AG04450 (cell line): ENCODE data around the gene KCNK16. TPM values are rescaled to one million over a fixed set of nuclear protein-coding genes. Genes with fewer than 3 reads are reported as not detected.
"Not testable (repeated sequence)": the region's sequence is repeated elsewhere in the genome, so short reads cannot be mapped to it uniquely, and the experiment has no call there.

Experiments used
- CTCF ChIA-PET: fragments of 300-600, 350-600 bp; formaldehyde crosslinking; extraction: SDS; loops from one replicate; lab custom pipeline; 2022; ENCODE audit warnings: antibody characterized with exemption, inconsistent platforms; lab: Charles Lee
- POLR2A ChIA-PET: fragments of 350-600 bp; formaldehyde crosslinking; extraction: SDS; loops from one replicate; lab custom pipeline; 2021; ENCODE audit warnings: antibody characterized with exemption, inconsistent platforms; lab: Yijun Ruan, JAX
- DNase-seq: peaks from one replicate; pipeline ENCODE4 v3.0.0-alpha.2; 2011; ENCODE audit warnings: low read depth, low spot score
- H3K27ac ChIP-seq: one replicate; pipeline ENCODE4 v1.5.1; 2012; ENCODE audit warnings: low read depth, low read length, control low read depth
- H3K27me3 ChIP-seq: one replicate; pipeline ENCODE4 v1.6.0; 2012; ENCODE audit warnings: low read length; ENCODE audit not compliant: control insufficient read depth, insufficient read depth
- H3K4me3 ChIP-seq: 2 replicates; pipeline ENCODE4 v1.5.1; 2011; ENCODE audit warnings: mild to moderate bottlenecking, low read depth, low read length, control low read depth
- H3K9me3 ChIP-seq: 2 replicates; pipeline ENCODE4 v1.5.1; 2012; ENCODE audit warnings: low read length; ENCODE audit not compliant: control insufficient read depth, insufficient read depth
- polyA plus RNA-seq: library from polyadenylated mRNA; depleted of rRNA; stranded (reverse); fragments of >200 nt; gene quantifications from 2 replicates; pipeline ENCODE4 v1.2.3, GENCODE V29; 2011
- TF ChIP-seq, protein P1 (sequence below): IDR thresholded peaks from 2 replicates; pipeline ENCODE4 v1.5.1; 2011; ENCODE audit warnings: low read depth, low read length, control low read depth, inconsistent platforms

Gene KCNK16
- polyA plus RNA-seq, 1 experiment: not detected

DNA sequence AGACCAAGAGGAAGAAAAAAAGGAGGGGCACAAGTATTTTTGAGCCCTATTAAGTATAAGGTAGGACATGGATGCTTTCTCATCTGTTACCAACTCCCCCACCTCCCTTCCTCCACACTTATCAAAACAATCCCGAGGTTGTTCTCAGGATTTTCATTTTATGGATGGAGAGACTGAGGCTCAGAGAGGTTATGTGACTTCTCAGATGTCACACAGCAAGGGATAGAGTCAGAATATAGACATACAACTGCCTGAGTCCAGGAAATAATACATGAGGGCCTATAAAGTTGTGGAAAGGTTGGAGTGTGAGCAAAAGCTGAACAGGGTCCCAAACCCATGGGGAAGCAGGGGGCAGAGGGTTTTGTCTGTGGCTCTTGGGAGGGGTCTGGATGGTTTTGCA is 27.6 kb downstream of the KCNK16 start:
- CTCF ChIA-PET: interaction anchor here (0.6 kb wide), 1 partner anchor 15 kb away, joined by 3 read pairs; no protein-coding TSS in a partner anchor
- no peak for DNase-seq

DNA sequence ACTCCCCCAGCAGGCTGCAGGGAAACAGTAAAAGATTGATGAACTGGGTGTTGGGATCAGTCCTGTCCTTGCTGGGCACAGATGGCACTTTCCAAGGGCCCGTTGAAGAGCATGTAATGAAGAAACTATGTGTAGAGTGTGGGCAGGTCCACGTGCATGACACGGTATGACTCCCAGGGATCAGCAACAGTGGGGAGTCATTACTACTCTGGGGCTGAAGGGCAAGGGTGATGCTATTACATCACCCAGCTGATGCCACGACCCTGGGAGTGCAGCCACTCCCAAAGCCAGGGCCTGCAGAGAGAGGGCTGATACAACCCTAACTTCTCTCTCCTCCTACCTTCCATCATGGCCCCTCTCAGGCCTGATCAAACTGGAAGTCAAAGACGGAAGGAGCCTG is 28.4 kb downstream of the KCNK16 start:
- Histone ChIP-seq H3K4me3 (no peak overlapping the region), H3K27ac (no peak overlapping the region), H3K27me3 (no peaks in the 10 kb centered on the region), H3K9me3 (no peaks in the 10 kb centered on the region)
- TF ChIP-seq, protein P1, sequence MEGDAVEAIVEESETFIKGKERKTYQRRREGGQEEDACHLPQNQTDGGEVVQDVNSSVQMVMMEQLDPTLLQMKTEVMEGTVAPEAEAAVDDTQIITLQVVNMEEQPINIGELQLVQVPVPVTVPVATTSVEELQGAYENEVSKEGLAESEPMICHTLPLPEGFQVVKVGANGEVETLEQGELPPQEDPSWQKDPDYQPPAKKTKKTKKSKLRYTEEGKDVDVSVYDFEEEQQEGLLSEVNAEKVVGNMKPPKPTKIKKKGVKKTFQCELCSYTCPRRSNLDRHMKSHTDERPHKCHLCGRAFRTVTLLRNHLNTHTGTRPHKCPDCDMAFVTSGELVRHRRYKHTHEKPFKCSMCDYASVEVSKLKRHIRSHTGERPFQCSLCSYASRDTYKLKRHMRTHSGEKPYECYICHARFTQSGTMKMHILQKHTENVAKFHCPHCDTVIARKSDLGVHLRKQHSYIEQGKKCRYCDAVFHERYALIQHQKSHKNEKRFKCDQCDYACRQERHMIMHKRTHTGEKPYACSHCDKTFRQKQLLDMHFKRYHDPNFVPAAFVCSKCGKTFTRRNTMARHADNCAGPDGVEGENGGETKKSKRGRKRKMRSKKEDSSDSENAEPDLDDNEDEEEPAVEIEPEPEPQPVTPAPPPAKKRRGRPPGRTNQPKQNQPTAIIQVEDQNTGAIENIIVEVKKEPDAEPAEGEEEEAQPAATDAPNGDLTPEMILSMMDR: no peak
- DNase-seq: no peak
- POLR2A ChIA-PET: no interaction called here
- CTCF ChIA-PET: no interaction called here

More for the DNA sequence above, 27.6 kb downstream of the KCNK16 start:
- TF ChIP-seq, protein P1: no peak
- Histone ChIP-seq H3K27ac (no peak overlapping the region), H3K27me3 (no peaks in the 10 kb centered on the region), H3K4me3 (no peak overlapping the region), H3K9me3 (no peaks in the 10 kb centered on the region)
- POLR2A ChIA-PET: no interaction called here

DNA sequence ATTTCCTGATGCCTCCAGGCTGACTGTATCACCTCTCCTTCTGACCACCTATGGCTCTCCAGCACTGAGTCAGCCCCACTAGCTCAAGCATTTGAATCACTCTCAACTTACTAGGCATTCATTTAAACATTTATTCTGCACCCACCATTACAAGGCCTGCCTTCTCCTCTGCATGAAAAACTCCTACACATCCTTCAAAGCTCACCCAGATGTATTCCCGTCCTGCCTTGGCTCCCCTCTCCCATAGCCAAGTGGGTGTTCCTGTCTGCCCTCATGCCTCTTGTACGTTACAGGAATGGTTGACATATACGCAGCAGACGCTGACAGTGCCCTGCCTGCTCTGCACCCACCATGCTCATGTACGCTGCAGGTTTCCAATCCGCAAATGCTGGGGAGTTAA is 29.9 kb downstream of the KCNK16 start:
- no peaks in the 10 kb centered on the region; the same call in 1 of the 2 replicates for H3K9me3 ChIP-seq
- TF ChIP-seq, protein P1: no peak
- no peaks in the 10 kb centered on the region for H3K27me3 ChIP-seq
- no peak overlapping the region for H3K27ac ChIP-seq
- H3K4me3 ChIP-seq: no peak overlapping the region
- ChIA-PET CTCF (no interaction called here), POLR2A (no interaction called here)
- no peak for DNase-seq

DNA sequence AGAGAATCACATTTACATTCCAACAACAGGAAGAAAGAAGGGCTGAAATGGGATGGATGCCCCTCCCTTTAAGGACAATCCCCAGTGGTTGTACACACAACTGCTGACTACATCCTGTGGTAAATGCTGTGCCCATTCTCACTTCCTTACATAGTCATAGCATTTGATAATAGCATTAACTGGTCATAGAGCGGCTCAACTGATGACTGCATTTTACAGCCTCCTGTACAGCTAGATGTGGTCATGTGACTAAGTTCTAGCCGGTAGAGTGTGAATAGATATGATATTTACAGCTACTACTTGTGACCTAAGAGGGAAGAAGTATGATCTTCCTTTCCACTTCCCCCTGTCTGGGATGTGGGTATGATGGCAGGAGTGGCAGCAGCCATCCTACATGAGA is 33.0 kb downstream of the KCNK16 start:
- no peaks in the 10 kb centered on the region for H3K27me3 ChIP-seq
- no peak for DNase-seq
- H3K27ac ChIP-seq: no peak overlapping the region
- H3K4me3 ChIP-seq: no peak overlapping the region
- TF ChIP-seq, protein P1: no peak
- CTCF ChIA-PET: no interaction called here
- POLR2A ChIA-PET: no interaction called here
- no peaks in the 10 kb centered on the region; the same call in 1 of the 2 replicates for H3K9me3 ChIP-seq

DNA sequence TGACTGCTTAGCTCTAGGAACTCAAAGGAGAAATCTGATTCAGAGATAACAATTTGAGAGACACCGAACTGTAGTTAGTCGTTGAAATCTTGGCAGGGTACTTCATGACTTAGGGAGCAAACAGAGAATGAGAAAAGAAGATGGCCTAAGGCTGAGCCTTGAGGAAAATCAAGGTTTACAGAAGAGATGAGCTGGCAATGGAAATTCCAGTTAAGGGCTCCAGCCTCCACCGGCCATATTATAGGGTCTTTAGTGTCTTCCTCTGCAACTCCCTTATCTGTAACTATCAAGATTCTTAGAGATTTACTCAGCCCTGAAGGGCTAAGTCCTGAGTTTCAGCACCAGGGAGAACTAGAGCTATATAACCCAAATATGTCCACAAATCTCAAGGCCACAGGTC is 34.9 kb downstream of the KCNK16 start:
- Histone ChIP-seq H3K27ac (no peak overlapping the region), H3K4me3 (no peak overlapping the region), H3K27me3 (no peaks in the 10 kb centered on the region), H3K9me3 (no peaks in the 10 kb centered on the region; the same call in 1 of the 2 replicates)
- TF ChIP-seq, protein P1: no peak
- POLR2A ChIA-PET: no interaction called here
- no peak for DNase-seq
- CTCF ChIA-PET: no interaction called here

DNA sequence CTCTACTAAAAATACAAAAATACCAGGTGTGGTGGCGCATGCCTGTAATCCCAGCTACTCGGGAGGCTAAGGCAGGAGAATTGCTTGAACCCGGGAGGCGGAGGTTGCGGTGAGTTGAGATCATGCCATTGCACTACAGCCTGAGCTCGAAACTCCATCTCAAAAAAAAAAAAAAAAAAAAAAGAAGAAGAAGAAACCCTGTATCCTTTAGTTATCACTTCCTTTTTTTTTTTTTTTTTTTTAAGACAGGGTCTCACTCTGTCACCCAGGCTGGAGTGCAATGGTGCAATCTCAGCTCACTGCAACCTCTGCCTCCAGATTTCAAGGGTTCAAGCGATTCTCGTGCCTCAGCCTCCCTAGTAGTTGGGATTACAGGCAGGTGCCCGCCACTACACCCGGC is 35.9 kb downstream of the KCNK16 start:
- CTCF ChIA-PET, H3K27me3 ChIP-seq, H3K4me3 ChIP-seq, H3K9me3 ChIP-seq, DNase-seq, H3K27ac ChIP-seq, POLR2A ChIA-PET: not testable (repeated sequence)
